ENCODE measurements around the gene PIK3R1.
A peak's percentile ranks its signal among the peaks of the same experiment; 100 is the strongest.

PIK3R1 gene

GRCh38 chr5:68350176-68350575, 134.6 kb downstream of the PIK3R1 start:
- peak in 1 of 51 donors; percentile 4 for DNase-seq
